ENCODE results near the gene RIN2. TPM values are rescaled to one million over a fixed set of nuclear protein-coding genes. Genes with fewer than 3 reads are reported as not detected.

The RIN2 gene
- total RNA-seq, 1 donor from 2014 or later, result 46.8 TPM

DNA sequence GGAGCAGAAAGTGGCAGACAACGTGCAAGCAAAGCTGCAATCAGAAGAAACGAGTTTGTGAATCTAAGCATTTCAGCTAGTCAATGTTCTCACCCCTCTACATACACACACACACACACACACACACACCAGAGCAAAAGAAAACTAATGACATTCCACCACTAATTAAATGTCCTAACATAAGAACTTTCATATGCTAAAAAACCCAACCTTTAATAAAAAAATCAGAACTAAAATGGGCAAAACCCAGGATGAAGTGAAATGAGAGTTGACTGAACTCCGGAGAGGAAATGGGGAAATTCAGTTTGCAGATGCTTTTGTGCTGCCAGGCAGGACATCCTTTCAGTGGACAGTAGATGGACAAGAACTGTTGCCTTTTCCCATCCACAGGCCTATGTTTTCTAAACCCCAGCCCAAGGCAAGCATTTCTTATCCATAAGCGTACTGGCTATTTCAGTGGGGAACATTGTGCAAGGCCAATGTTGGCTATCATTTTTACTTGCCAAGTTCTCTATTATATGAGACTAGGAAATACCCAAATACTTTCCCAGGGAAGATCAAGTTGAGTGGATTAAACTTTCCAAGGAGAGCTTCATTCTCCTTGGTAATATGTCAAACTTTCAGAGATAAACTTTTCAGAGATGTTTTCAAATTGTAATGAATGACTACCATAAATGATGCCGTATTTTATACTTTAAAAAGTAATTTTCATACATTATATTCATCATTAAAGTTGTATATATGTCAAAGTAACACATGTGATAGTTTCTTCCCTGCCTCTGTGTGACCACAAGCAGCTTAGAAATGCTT lies 27.3 kb downstream of the RIN2 start:
- DNase-seq (ENCODE audit: extremely low spot score, unreplicated experiment), result no peak
- Mint-ChIP-seq H3K27ac (peak overlapping the region; percentile 84), H3K9me3 (peaks cover 19% of the 10 kb centered on the region), H3K4me1 (ENCODE audit: unreplicated experiment) (peaks cover 47% of the 10 kb centered on the region), H3K36me3 (peaks cover 24% of the 10 kb centered on the region), H3K4me3 (peak overlapping the region; percentile 65), H3K27me3 (no peaks in the 10 kb centered on the region)
- no peak for TF ChIP-seq CTCF (conservative IDR thresholded peaks at IDR 0.05)

- Mint-ChIP-seq H3K9me3 (peaks cover 19% of the 10 kb centered on the region), H3K4me1 (ENCODE audit: unreplicated experiment) (peaks cover 41% of the 10 kb centered on the region), H3K27ac (peak overlapping the region; percentile 35), H3K27me3 (no peaks in the 10 kb centered on the region), H3K4me3 (peak overlapping the region; percentile 30), H3K36me3 (peaks cover 24% of the 10 kb centered on the region)
- DNase-seq (ENCODE audit: extremely low spot score, unreplicated experiment), result no peak
- TF ChIP-seq CTCF (conservative IDR thresholded peaks at IDR 0.05), result no peak
Observed at GRCh38 chr20:19785983-19786285, 27.9 kb downstream of the RIN2 start.

- peaks cover 25% of the 10 kb centered on the region for H3K36me3 Mint-ChIP-seq
- peak overlapping the region; percentile 30 for H3K4me3 Mint-ChIP-seq
Observed at GRCh38 chr20:19786311-19786710, 28.3 kb downstream of the RIN2 start.

GRCh38 chr20:19787366-19787765 lies 29.3 kb downstream of the RIN2 start:
- H3K27ac Mint-ChIP-seq, result no peak overlapping the region
- H3K4me3 Mint-ChIP-seq, result no peak overlapping the region
- DNase-seq (ENCODE audit: extremely low spot score, unreplicated experiment), result no peak
- no peaks in the 10 kb centered on the region for H3K27me3 Mint-ChIP-seq
- peaks cover 40% of the 10 kb centered on the region for H3K4me1 Mint-ChIP-seq (ENCODE audit: unreplicated experiment)
- peaks cover 30% of the 10 kb centered on the region for H3K36me3 Mint-ChIP-seq
- H3K9me3 Mint-ChIP-seq, result peaks cover 19% of the 10 kb centered on the region
- TF ChIP-seq CTCF (conservative IDR thresholded peaks at IDR 0.05), result no peak

More at GRCh38 chr20:19786311-19786710, 28.3 kb downstream of the RIN2 start:
- Mint-ChIP-seq H3K27me3 (no peaks in the 10 kb centered on the region), H3K4me1 (ENCODE audit: unreplicated experiment) (peaks cover 40% of the 10 kb centered on the region), H3K27ac (peak overlapping the region; percentile 35), H3K9me3 (peaks cover 19% of the 10 kb centered on the region)
- no peak for DNase-seq (ENCODE audit: extremely low spot score, unreplicated experiment)
- no peak for TF ChIP-seq CTCF (conservative IDR thresholded peaks at IDR 0.05)

DNA sequence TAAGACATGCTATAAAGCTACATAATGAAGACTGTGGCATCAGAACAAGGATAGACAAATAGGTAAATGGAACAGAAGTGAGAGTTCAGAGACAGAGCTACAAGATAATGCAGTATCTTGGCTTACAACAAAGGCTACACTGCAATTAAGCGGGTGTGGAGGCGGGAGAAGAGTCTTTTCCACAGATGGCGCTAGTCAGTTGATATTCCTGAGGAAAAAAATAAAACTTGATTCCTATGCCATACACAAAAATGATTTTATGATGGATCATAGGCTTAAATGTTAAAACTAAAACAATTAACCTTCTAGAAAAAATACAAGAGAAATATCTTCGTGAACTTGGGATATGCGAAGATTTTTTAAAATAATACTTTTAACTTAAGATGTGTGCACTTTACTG lies 31.0 kb downstream of the RIN2 start:
- Mint-ChIP-seq H3K36me3 (peaks cover 35% of the 10 kb centered on the region), H3K4me3 (no peak overlapping the region), H3K4me1 (ENCODE audit: unreplicated experiment) (peaks cover 26% of the 10 kb centered on the region), H3K9me3 (peaks cover 19% of the 10 kb centered on the region), H3K27me3 (no peaks in the 10 kb centered on the region), H3K27ac (no peak overlapping the region)
- no peak for DNase-seq (ENCODE audit: extremely low spot score, unreplicated experiment)
- TF ChIP-seq CTCF (conservative IDR thresholded peaks at IDR 0.05), result no peak

Measured in type B pancreatic cell (in vitro differentiated cells).